Measurements from ENCODE around the gene KLHL29.

DNA sequence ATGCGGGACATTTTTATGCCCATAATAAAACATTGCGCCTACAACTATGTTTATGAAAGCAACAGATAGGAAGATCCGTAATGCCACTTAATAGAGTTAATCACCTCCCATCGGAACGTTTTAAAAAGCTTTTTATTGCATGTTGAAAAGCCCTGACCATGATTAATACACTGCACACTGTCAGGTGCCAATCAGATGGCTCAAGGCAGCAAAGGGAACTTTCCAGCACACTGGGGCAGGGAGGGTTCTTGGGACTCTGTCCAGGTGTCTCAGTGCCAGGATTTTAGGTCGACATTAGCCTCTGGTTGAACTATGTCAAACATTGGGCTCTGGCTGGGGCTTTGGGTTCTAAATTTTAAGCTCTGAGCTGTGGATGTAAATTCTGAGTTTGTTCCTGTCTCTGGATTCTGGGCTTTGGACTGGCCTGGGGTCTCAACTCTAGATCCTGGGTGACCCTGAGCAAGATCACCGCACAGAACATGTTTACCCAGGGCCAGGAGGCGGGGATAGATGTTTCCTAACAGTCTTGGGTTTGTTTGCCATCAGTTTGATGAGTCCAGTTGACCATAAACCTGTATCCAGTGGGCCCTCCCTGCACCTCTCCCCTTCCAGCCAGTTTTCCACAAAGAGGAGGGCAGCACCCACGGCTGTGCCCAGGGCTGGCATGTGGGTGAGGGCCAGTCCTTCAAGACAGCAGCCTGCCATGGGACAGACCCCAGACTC is 279.2 kb downstream of the KLHL29 start:
- TF ChIP-seq, protein P1, sequence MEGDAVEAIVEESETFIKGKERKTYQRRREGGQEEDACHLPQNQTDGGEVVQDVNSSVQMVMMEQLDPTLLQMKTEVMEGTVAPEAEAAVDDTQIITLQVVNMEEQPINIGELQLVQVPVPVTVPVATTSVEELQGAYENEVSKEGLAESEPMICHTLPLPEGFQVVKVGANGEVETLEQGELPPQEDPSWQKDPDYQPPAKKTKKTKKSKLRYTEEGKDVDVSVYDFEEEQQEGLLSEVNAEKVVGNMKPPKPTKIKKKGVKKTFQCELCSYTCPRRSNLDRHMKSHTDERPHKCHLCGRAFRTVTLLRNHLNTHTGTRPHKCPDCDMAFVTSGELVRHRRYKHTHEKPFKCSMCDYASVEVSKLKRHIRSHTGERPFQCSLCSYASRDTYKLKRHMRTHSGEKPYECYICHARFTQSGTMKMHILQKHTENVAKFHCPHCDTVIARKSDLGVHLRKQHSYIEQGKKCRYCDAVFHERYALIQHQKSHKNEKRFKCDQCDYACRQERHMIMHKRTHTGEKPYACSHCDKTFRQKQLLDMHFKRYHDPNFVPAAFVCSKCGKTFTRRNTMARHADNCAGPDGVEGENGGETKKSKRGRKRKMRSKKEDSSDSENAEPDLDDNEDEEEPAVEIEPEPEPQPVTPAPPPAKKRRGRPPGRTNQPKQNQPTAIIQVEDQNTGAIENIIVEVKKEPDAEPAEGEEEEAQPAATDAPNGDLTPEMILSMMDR (conservative IDR thresholded peaks at IDR 0.05): no peak
- TF ChIP-seq ZFX (IDR thresholded peaks at IDR 0.05): no peak
